ENCODE data around the gene JTB. TPM values are rescaled to one million over a fixed set of nuclear protein-coding genes. Genes with fewer than 3 reads are reported as not detected.
"Not testable (repeated sequence)": the region's sequence is repeated elsewhere in the genome, so short reads cannot be mapped to it uniquely, and the experiment has no call there.

Gene JTB
- total RNA-seq, 1 experiment from 2014 or later = 134 TPM

- no peak for DNase-seq (ENCODE audit: low read depth, low spot score)
- ChIA-PET POLR2A (interaction anchor here (0.7 kb wide), 1 partner anchor 30 kb away, joined by 19 read pairs; no protein-coding TSS in a partner anchor), CTCF (no interaction called here)
- no peaks in the 10 kb centered on the region for H3K27me3 ChIP-seq (ENCODE audit: control insufficient read depth, insufficient read depth, low read length)
- no peak for ATAC-seq
- H3K9me3 ChIP-seq (ENCODE audit: control insufficient read depth, insufficient read depth, low read depth, low read length) = no peaks in the 10 kb centered on the region
- no peak for TF ChIP-seq REST (IDR thresholded peaks at IDR 0.05; ENCODE audit: insufficient read depth in 1 of 2, low read depth in 2 of 2, low read length in 1 of 2)
- no peak for TF ChIP-seq TCF7L2 (IDR thresholded peaks at IDR 0.05; ENCODE audit: low read depth, low read length)
- TF ChIP-seq POLR2AphosphoS5 (IDR thresholded peaks at IDR 0.05; ENCODE audit: low read depth, low read length) = no peak
- TF ChIP-seq, protein P1, sequence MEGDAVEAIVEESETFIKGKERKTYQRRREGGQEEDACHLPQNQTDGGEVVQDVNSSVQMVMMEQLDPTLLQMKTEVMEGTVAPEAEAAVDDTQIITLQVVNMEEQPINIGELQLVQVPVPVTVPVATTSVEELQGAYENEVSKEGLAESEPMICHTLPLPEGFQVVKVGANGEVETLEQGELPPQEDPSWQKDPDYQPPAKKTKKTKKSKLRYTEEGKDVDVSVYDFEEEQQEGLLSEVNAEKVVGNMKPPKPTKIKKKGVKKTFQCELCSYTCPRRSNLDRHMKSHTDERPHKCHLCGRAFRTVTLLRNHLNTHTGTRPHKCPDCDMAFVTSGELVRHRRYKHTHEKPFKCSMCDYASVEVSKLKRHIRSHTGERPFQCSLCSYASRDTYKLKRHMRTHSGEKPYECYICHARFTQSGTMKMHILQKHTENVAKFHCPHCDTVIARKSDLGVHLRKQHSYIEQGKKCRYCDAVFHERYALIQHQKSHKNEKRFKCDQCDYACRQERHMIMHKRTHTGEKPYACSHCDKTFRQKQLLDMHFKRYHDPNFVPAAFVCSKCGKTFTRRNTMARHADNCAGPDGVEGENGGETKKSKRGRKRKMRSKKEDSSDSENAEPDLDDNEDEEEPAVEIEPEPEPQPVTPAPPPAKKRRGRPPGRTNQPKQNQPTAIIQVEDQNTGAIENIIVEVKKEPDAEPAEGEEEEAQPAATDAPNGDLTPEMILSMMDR (IDR thresholded peaks at IDR 0.05) = no peak
- TF ChIP-seq SIN3A (IDR thresholded peaks at IDR 0.05; ENCODE audit: borderline replicate concordance, insufficient read depth, low read depth, low read length) = no peak
- no peak overlapping the region for H3K4me3 ChIP-seq (ENCODE audit: low read depth in 2 of 2, low read length in 2 of 2)
- intact Hi-C loops (cut with micrococcal nuclease; ENCODE audit: unreplicated experiment) (no loop called here), in situ Hi-C loops (cut with HindIII; ENCODE audit: low pct_unique_long_range_greater_than_20kb, low sequenced_read_pairs) (no loop called here)
- H3K27ac ChIP-seq (ENCODE audit: low read length) = no peak overlapping the region
- peaks cover 8% of the 10 kb centered on the region for H3K4me1 ChIP-seq (ENCODE audit: control insufficient read depth, insufficient read depth, low read length)
- H3K36me3 ChIP-seq (ENCODE audit: control insufficient read depth, insufficient read depth, low read length) = no peaks in the 10 kb centered on the region
- BruUV-seq (replicated peaks) = no TSS peak
Measured at GRCh38 chr1:153984123-153984894, 6.8 kb upstream of the JTB start.

DNA sequence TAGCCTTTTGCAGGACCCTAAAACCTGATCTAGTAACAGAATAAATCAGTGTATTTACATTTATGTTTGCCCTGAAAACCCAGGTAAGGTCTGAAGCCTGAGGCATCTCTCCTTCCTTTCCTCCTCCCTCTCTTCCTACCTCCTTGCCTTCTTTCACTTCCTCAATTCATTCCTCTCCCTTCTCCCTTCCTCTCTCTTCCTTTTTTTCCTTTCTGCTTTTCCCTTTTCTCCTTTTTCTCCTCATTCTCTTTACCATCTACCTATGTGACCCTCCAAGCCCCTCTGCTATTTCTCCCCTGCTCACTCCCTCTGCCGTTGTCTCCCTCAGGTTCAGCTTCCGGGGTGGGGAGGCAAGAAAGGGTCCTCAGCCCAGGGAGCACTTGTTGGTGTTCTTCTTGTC lies 4.3 kb upstream of the JTB start:
- in situ Hi-C loops (cut with HindIII; ENCODE audit: low pct_unique_long_range_greater_than_20kb, low sequenced_read_pairs); DNase-seq (ENCODE audit: low read depth, low spot score); ATAC-seq; CTCF ChIA-PET; H3K36me3 ChIP-seq (ENCODE audit: control insufficient read depth, insufficient read depth, low read length); POLR2A ChIA-PET; intact Hi-C loops (cut with micrococcal nuclease; ENCODE audit: unreplicated experiment); H3K27ac ChIP-seq (ENCODE audit: low read length); H3K27me3 ChIP-seq (ENCODE audit: control insufficient read depth, insufficient read depth, low read length); H3K9me3 ChIP-seq (ENCODE audit: control insufficient read depth, insufficient read depth, low read depth, low read length); H3K4me3 ChIP-seq (ENCODE audit: low read depth in 2 of 2, low read length in 2 of 2): not testable (repeated sequence)
- TSS peak; percentile 99 for BruUV-seq (replicated peaks)
- H3K4me1 ChIP-seq (ENCODE audit: control insufficient read depth, insufficient read depth, low read length) = peaks cover 16% of the 10 kb centered on the region

GRCh38 chr1:153979091-153979490 lies 1.6 kb upstream of the JTB start:
- H3K27me3 ChIP-seq (ENCODE audit: control insufficient read depth, insufficient read depth, low read length); BruUV-seq (replicated peaks); H3K9me3 ChIP-seq (ENCODE audit: control insufficient read depth, insufficient read depth, low read depth, low read length); CTCF ChIA-PET; H3K4me1 ChIP-seq (ENCODE audit: control insufficient read depth, insufficient read depth, low read length); intact Hi-C loops (cut with micrococcal nuclease; ENCODE audit: unreplicated experiment); ATAC-seq; H3K36me3 ChIP-seq (ENCODE audit: control insufficient read depth, insufficient read depth, low read length); H3K4me3 ChIP-seq (ENCODE audit: low read depth in 2 of 2, low read length in 2 of 2); DNase-seq (ENCODE audit: low read depth, low spot score); in situ Hi-C loops (cut with HindIII; ENCODE audit: low pct_unique_long_range_greater_than_20kb, low sequenced_read_pairs): not testable (repeated sequence)
- peak overlapping the region; percentile 92; the same call in 1 of the 2 replicates for H3K27ac ChIP-seq (ENCODE audit: low read length)
- POLR2A ChIA-PET = interaction anchor here (0.8 kb wide), 1 partner anchor 11 kb away, joined by 3 read pairs; the partner anchor contains the start of gene RPS27
